DOHH2 (cell line): ENCODE results near the gene LRRC59.

ENCODE experiments used
- CTCF ChIP-seq: fragments of 200-600 bp; sonication (generic); IDR thresholded peaks from one replicate; pipeline ENCODE4 v1.5.1; 2014; ENCODE audit warnings: antibody characterized with exemption, mild to moderate bottlenecking, low read depth, low read length; ENCODE audit not compliant: poor library complexity, severe bottlenecking
- EZH2phosphoT487 ChIP-seq: fragments of 200-600 bp; sonication (generic); IDR thresholded peaks from 2 replicates; pipeline ENCODE4 v1.6.1; 2017; ENCODE audit warnings: borderline replicate concordance, mild to moderate bottlenecking, antibody characterized with exemption, low read length, moderate library complexity, mixed read lengths

DNA sequence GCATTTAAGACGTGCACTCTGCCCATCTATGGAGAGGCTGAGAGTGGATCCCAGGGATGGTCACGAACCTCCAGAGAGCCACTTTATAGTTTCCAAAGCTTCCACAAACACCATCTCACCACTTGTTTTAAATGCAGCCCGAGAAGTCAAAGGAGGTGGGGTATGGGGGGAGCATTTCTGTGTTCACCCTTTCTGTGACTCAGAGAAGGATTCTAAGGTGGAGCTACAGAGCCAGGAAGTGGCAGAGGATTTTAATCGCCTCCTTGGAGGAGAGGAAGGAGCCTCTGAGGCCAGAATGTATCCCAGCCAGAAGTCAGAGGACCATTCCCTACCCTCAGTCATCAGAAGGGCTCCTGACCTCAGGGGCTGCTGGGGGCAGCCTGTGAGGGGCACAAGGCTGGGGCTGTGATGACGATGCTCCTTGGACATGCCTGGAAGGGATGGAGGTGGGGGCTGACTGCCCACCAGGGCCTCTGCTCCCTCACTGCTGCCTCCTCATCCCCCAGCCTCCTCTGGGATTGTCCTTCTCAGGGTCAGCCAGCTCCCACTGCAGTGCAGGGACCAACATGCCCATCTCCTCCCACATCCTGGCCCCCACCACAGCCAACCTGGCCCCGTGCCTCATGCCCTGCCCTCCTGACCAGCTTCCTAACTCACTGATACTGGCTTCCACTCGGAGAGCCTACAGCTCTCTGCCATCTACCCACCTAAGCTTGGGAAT lies 48.6 kb downstream of the LRRC59 start:
- TF ChIP-seq CTCF (no peak), EZH2phosphoT487 (no peak)
